ENCODE results near the gene ARL4D. TPM values are rescaled to one million over a fixed set of nuclear protein-coding genes. Genes with fewer than 3 reads are reported as not detected.

ARL4D gene
- total and polyA plus RNA-seq, 4 donors: 10.3 to 37.8 (median 16.4) TPM

- DNase-seq (no peak), ATAC-seq (ENCODE audit: insufficient read depth, low FRiP score) (no peak)
- TF ChIP-seq CTCF (IDR thresholded peaks at IDR 0.05; ENCODE audit: control extremely low read depth, extremely low read depth): no peak
- Histone ChIP-seq H3K4me1 (ENCODE audit: control insufficient read depth in 5 of 5, insufficient read depth in 5 of 5, low read length in 5 of 5) (peaks cover 0 to 2% (median 0%) of the 10 kb centered on the region in 5 donors), H3K9me3 (ENCODE audit: control insufficient read depth in 4 of 4, insufficient read depth in 3 of 4, low read length in 3 of 4) (peaks cover 0 to 4% (median under 1%) of the 10 kb centered on the region in 4 donors), H3K36me3 (ENCODE audit: control insufficient read depth in 4 of 4, insufficient read depth in 4 of 4, low read length in 4 of 4) (no peaks in the 10 kb centered on the region), H3K9ac (ENCODE audit: insufficient read depth in 1 of 2, low read length in 2 of 2) (no peak overlapping the region), H3K4me3 (no peak overlapping the region), H3K27me3 (ENCODE audit: control insufficient read depth in 3 of 3, insufficient read depth in 3 of 3, low read length in 2 of 3) (no peaks in the 10 kb centered on the region), H3K27ac (ENCODE audit: low read depth in 1 of 2, low read length in 1 of 2) (no peak overlapping the region)
- WGBS, 2 donors: 77 to 82% methylated on average over 9 of the region's 9 CpGs
Measured at GRCh38 chr17:43383826-43384475, 14.8 kb upstream of the ARL4D start.

GRCh38 chr17:43384476-43384862 lies 14.3 kb upstream of the ARL4D start:
- Histone ChIP-seq H3K36me3 (ENCODE audit: control insufficient read depth in 4 of 4, insufficient read depth in 4 of 4, low read length in 4 of 4) (no peaks in the 10 kb centered on the region), H3K9me3 (ENCODE audit: control insufficient read depth in 4 of 4, insufficient read depth in 3 of 4, low read length in 3 of 4) (peaks cover 0 to 4% (median under 1%) of the 10 kb centered on the region in 4 donors), H3K4me1 (ENCODE audit: control insufficient read depth in 5 of 5, insufficient read depth in 5 of 5, low read length in 5 of 5) (peaks cover 0 to 2% (median under 1%) of the 10 kb centered on the region in 5 donors), H3K27ac (ENCODE audit: low read depth in 1 of 2, low read length in 1 of 2) (no peak overlapping the region), H3K4me3 (no peak overlapping the region), H3K9ac (ENCODE audit: insufficient read depth in 1 of 2, low read length in 2 of 2) (no peak overlapping the region), H3K27me3 (ENCODE audit: control insufficient read depth in 3 of 3, insufficient read depth in 3 of 3, low read length in 2 of 3) (no peaks in the 10 kb centered on the region)
- ATAC-seq (ENCODE audit: insufficient read depth, low FRiP score) (no peak), DNase-seq (no peak)
- 61 to 75% methylated on average over 2 of the region's 2 CpGs for WGBS, 2 donors
- no peak for TF ChIP-seq CTCF (IDR thresholded peaks at IDR 0.05; ENCODE audit: control extremely low read depth, extremely low read depth)

GRCh38 chr17:43385046-43385831 lies 13.6 kb upstream of the ARL4D start:
- no peak overlapping the region for H3K4me3 ChIP-seq
- TF ChIP-seq CTCF (IDR thresholded peaks at IDR 0.05; ENCODE audit: control extremely low read depth, extremely low read depth): no peak
- no peaks in the 10 kb centered on the region for H3K36me3 ChIP-seq (ENCODE audit: control insufficient read depth in 4 of 4, insufficient read depth in 4 of 4, low read length in 4 of 4)
- H3K27me3 ChIP-seq (ENCODE audit: control insufficient read depth in 3 of 3, insufficient read depth in 3 of 3, low read length in 2 of 3): no peaks in the 10 kb centered on the region
- H3K4me1 ChIP-seq (ENCODE audit: control insufficient read depth in 5 of 5, insufficient read depth in 5 of 5, low read length in 5 of 5): peaks cover 0 to 7% (median 2%) of the 10 kb centered on the region in 5 donors
- H3K9me3 ChIP-seq (ENCODE audit: control insufficient read depth in 4 of 4, insufficient read depth in 3 of 4, low read length in 3 of 4): peaks cover 0 to 4% (median under 1%) of the 10 kb centered on the region in 4 donors
- no peak for ATAC-seq (ENCODE audit: insufficient read depth, low FRiP score)
- no peak for DNase-seq
- no peak overlapping the region for H3K9ac ChIP-seq (ENCODE audit: insufficient read depth in 1 of 2, low read length in 2 of 2)
- 64 to 67% methylated on average over 5 of the region's 5 CpGs for WGBS, 2 donors
- no peak overlapping the region for H3K27ac ChIP-seq (ENCODE audit: low read depth in 1 of 2, low read length in 1 of 2)

Data from lung (tissue), 12 donors.